GM19351 (cell line): ENCODE results near the gene ADSS1.
A peak's percentile ranks its signal among the peaks of the same experiment; 100 is the strongest.

Source experiments
- ATAC-seq: cut with Tn5 transposase; IDR thresholded peaks from one replicate; pipeline ENCODE4 v1.9.1; 2021; ENCODE audit warnings: mild to moderate bottlenecking, moderate library complexity; ENCODE audit not compliant: unreplicated experiment

ADSS1 gene

GRCh38 chr14:104791425-104791824 lies 67.4 kb downstream of the ADSS1 start:
- ATAC-seq = no peak

GRCh38 chr14:104792101-104792884 lies 68.3 kb downstream of the ADSS1 start:
- no peak for ATAC-seq

GRCh38 chr14:104792945-104793702 lies 69.1 kb downstream of the ADSS1 start:
- ATAC-seq = no peak

GRCh38 chr14:104793703-104793959 lies 69.6 kb downstream of the ADSS1 start:
- ATAC-seq = no peak

- no peak for ATAC-seq
Measured at GRCh38 chr14:104794099-104794498, 70.1 kb downstream of the ADSS1 start.

- ATAC-seq = peak; percentile 18
Measured at GRCh38 chr14:104794631-104794992, 70.6 kb downstream of the ADSS1 start.

GRCh38 chr14:104794993-104795780 lies 71.2 kb downstream of the ADSS1 start, which contains the start of gene AKT1:
Gene AKT1, minus strand, starts transcription at chr14:104795748. Its CDS starts 3,105 bp downstream, at chr14:104792643.
- ATAC-seq = peak; percentile 38

GRCh38 chr14:104795781-104796686 lies 72.0 kb downstream of the ADSS1 start:
- ATAC-seq = peak; percentile 44

GRCh38 chr14:104796687-104797081 lies 72.7 kb downstream of the ADSS1 start:
- ATAC-seq = no peak
